ENCODE data around the gene LRGUK.

LRGUK gene

GRCh38 chr7:134287916-134288659, 160.9 kb downstream of the LRGUK start:
- Histone ChIP-seq H3K9me3 (ENCODE audit: low read length) (no peaks in the 10 kb centered on the region), H2AFZ (ENCODE audit: low read length) (no peak overlapping the region), H3K36me3 (ENCODE audit: insufficient read depth, low read length) (peaks cover 26% of the 10 kb centered on the region), H3K9ac (ENCODE audit: low read length) (no peak overlapping the region), H3K79me2 (ENCODE audit: insufficient read depth, low read length) (no peaks in the 10 kb centered on the region), H3K4me2 (ENCODE audit: low read length) (no peak overlapping the region), H3K27ac (ENCODE audit: low read depth, low read length, poor library complexity, severe bottlenecking) (peak overlapping the region; percentile 56), H3K9me2 (ENCODE audit: low read depth, low read length) (no peaks in the 10 kb centered on the region), H3K4me1 (ENCODE audit: insufficient read depth, low read length, severe bottlenecking) (peaks cover 51% of the 10 kb centered on the region), H3F3A (ENCODE audit: insufficient read depth, low read length) (no peaks in the 10 kb centered on the region), H3K27me3 (ENCODE audit: insufficient read depth, low read length) (no peaks in the 10 kb centered on the region), H4K20me1 (ENCODE audit: insufficient read depth, low read length) (no peaks in the 10 kb centered on the region), H3K4me3 (ENCODE audit: low read depth, low read length, poor library complexity, severe bottlenecking) (no peak overlapping the region)
- no peak for TF ChIP-seq EZH2 (IDR thresholded peaks at IDR 0.05; ENCODE audit: borderline replicate concordance, low read length)
- TF ChIP-seq, protein P1, sequence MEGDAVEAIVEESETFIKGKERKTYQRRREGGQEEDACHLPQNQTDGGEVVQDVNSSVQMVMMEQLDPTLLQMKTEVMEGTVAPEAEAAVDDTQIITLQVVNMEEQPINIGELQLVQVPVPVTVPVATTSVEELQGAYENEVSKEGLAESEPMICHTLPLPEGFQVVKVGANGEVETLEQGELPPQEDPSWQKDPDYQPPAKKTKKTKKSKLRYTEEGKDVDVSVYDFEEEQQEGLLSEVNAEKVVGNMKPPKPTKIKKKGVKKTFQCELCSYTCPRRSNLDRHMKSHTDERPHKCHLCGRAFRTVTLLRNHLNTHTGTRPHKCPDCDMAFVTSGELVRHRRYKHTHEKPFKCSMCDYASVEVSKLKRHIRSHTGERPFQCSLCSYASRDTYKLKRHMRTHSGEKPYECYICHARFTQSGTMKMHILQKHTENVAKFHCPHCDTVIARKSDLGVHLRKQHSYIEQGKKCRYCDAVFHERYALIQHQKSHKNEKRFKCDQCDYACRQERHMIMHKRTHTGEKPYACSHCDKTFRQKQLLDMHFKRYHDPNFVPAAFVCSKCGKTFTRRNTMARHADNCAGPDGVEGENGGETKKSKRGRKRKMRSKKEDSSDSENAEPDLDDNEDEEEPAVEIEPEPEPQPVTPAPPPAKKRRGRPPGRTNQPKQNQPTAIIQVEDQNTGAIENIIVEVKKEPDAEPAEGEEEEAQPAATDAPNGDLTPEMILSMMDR (IDR thresholded peaks at IDR 0.05; ENCODE audit: low read length) = no peak

DNA sequence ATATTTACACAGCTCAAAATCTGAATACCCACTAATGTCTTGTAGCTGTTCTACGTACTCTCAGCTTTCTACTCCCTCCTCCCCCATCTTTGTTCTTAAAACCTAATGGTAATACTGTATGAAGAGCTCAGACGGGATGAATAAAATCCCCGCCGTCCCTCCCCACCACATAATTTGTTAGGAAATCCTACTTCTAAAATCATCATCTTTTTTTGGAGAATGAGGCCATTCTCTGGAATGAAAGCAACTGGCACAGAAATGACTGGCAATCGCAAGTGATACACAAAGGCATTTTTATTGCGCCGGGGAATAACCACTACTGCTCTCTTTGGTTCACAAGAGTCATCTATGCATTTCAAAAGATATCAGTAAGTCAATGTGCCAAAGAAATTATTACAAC, 162.3 kb downstream of the LRGUK start:
- no peak for TF ChIP-seq EZH2 (IDR thresholded peaks at IDR 0.05; ENCODE audit: borderline replicate concordance, low read length)
- TF ChIP-seq, protein P1 (IDR thresholded peaks at IDR 0.05; ENCODE audit: low read length) = no peak
- Histone ChIP-seq H3K27ac (ENCODE audit: low read depth, low read length, poor library complexity, severe bottlenecking) (peak overlapping the region; percentile 56), H3K9me3 (ENCODE audit: low read length) (no peaks in the 10 kb centered on the region), H3K27me3 (ENCODE audit: insufficient read depth, low read length) (no peaks in the 10 kb centered on the region), H3K9ac (ENCODE audit: low read length) (no peak overlapping the region), H3F3A (ENCODE audit: insufficient read depth, low read length) (no peaks in the 10 kb centered on the region), H3K9me2 (ENCODE audit: low read depth, low read length) (no peaks in the 10 kb centered on the region), H3K4me3 (ENCODE audit: low read depth, low read length, poor library complexity, severe bottlenecking) (no peak overlapping the region), H3K4me2 (ENCODE audit: low read length) (no peak overlapping the region), H3K79me2 (ENCODE audit: insufficient read depth, low read length) (no peaks in the 10 kb centered on the region), H4K20me1 (ENCODE audit: insufficient read depth, low read length) (no peaks in the 10 kb centered on the region), H3K4me1 (ENCODE audit: insufficient read depth, low read length, severe bottlenecking) (peaks cover 50% of the 10 kb centered on the region), H3K36me3 (ENCODE audit: insufficient read depth, low read length) (peaks cover 33% of the 10 kb centered on the region), H2AFZ (ENCODE audit: low read length) (no peak overlapping the region)

GRCh38 chr7:134289841-134290240, 162.7 kb downstream of the LRGUK start:
- Histone ChIP-seq H2AFZ (ENCODE audit: low read length) (no peak overlapping the region), H3K9me3 (ENCODE audit: low read length) (no peaks in the 10 kb centered on the region), H4K20me1 (ENCODE audit: insufficient read depth, low read length) (no peaks in the 10 kb centered on the region), H3K4me2 (ENCODE audit: low read length) (no peak overlapping the region), H3K27me3 (ENCODE audit: insufficient read depth, low read length) (no peaks in the 10 kb centered on the region), H3K4me1 (ENCODE audit: insufficient read depth, low read length, severe bottlenecking) (peaks cover 46% of the 10 kb centered on the region), H3K79me2 (ENCODE audit: insufficient read depth, low read length) (no peaks in the 10 kb centered on the region), H3K4me3 (ENCODE audit: low read depth, low read length, poor library complexity, severe bottlenecking) (no peak overlapping the region), H3K9me2 (ENCODE audit: low read depth, low read length) (no peaks in the 10 kb centered on the region), H3K36me3 (ENCODE audit: insufficient read depth, low read length) (peaks cover 37% of the 10 kb centered on the region), H3F3A (ENCODE audit: insufficient read depth, low read length) (no peaks in the 10 kb centered on the region), H3K9ac (ENCODE audit: low read length) (no peak overlapping the region), H3K27ac (ENCODE audit: low read depth, low read length, poor library complexity, severe bottlenecking) (peak overlapping the region; percentile 56)
- TF ChIP-seq, protein P1 (IDR thresholded peaks at IDR 0.05; ENCODE audit: low read length) = no peak
- TF ChIP-seq EZH2 (IDR thresholded peaks at IDR 0.05; ENCODE audit: borderline replicate concordance, low read length) = no peak

Measured in OCI-LY1 (cell line).